HG02981 (cell line): ENCODE data around the gene FNDC3B.

Source experiments
- ATAC-seq: cut with Tn5 transposase; IDR thresholded peaks from one replicate; pipeline ENCODE4 v1.9.1; 2021; ENCODE audit warnings: mild to moderate bottlenecking, moderate library complexity; ENCODE audit not compliant: unreplicated experiment

The FNDC3B gene

GRCh38 chr3:172321035-172321434, 281.7 kb downstream of the FNDC3B start:
- ATAC-seq = no peak

- no peak for ATAC-seq
Observed at GRCh38 chr3:172323894-172324610, 284.7 kb downstream of the FNDC3B start.

GRCh38 chr3:172324611-172325203, 285.3 kb downstream of the FNDC3B start:
- ATAC-seq = no peak

- ATAC-seq = no peak
Observed at GRCh38 chr3:172325461-172325860, 286.1 kb downstream of the FNDC3B start.

GRCh38 chr3:172326993-172327392, 287.6 kb downstream of the FNDC3B start:
- no peak for ATAC-seq

DNA sequence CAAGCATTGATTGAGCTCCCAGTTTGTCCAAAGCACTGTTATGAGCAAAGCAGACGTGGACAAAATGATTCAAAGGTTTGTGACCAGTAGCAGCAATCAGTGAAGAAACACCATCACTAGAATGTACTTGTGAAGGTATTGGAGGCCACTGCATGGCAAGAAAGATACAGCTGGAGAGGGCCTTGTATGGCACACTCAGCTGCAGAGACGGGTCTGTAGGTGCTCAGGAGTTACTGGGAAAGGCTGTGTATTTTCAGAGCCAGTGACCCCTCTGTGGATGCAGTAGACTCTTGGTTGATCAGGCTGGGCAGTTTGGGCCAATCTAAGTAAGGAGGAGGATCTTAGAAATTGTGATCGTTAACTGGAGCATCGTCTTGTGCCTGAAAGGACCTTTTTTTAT, 288.9 kb downstream of the FNDC3B start:
- ATAC-seq = no peak

DNA sequence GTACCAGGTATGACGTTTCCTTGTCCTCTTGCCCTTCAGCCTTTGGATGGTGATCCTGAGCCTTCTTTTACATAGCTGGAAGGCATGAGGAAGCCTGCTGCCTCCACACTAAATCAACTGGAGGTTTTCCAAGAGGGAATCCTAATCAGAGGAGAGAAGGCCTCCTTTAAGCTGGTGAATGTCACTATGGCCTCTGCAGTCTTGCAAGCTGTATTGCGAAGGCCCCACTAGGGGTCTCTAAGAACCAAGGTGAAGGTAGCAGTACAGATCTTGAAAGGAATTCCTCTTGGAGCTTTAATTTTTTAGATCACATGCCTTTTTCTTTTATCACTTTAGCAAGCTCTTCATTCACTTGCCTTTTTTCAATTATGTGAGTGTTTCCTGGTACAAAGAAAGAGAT, 289.7 kb downstream of the FNDC3B start:
- ATAC-seq = no peak

GRCh38 chr3:172330413-172330812, 291.0 kb downstream of the FNDC3B start:
- ATAC-seq = no peak

DNA sequence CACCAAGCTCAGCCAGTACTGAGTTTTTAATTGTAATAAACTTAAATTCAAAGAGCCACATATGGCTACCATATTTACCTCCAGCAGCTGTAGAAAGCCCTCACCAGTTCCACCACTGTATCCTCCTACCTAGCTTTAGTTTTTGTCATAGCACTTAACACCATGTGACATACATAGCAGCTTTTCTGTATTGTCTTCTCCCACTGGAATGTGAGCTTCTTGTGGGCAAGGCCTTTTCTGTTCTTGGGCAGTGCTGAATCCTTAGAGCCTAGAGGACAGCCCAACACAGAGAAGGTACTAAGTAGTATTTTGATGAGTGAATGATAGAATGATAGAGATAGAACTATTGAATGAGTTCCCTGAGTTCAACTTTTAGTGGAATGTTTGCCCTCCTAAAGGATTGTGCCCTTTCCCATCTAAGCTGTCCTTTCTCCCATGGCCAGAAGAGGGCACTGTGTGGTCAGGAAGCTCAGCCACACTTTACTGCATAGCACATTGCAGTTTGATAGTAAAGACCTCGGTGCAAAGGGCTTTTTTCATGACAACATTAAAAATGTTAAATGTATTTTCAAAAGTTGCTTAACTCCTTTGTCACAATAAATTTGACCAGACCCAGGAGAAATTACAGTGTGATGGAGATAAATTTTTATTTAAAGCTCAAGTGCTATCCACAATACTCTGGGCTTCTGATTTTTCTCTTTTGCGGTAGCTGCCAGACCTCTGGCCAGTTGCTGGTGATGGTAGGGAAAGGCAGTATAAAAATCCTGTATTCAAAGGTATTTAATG, 293.1 kb downstream of the FNDC3B start:
- peak; percentile 81 for ATAC-seq

DNA sequence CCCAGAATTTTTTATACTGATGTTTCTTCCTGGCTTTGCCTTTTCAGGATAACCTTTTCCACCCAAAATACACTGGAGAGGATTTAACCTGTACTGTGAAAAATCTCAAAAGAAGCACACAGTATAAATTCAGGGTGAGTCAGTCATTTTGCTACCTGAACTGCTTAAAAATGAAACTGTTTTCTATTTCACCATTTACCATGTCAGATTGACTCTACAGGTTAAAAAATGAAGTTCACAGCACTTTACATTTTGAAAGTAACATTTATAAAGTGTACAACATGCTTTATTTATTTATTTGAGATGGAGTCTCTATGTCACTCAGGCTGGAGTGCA, 293.6 kb downstream of the FNDC3B start:
- ATAC-seq = peak; percentile 13

- no peak for ATAC-seq
Observed at GRCh38 chr3:172333692-172334457, 294.5 kb downstream of the FNDC3B start.

- no peak for ATAC-seq
Observed at GRCh38 chr3:172334671-172335207, 295.4 kb downstream of the FNDC3B start.

GRCh38 chr3:172339892-172340291, 300.5 kb downstream of the FNDC3B start:
- ATAC-seq = no peak

DNA sequence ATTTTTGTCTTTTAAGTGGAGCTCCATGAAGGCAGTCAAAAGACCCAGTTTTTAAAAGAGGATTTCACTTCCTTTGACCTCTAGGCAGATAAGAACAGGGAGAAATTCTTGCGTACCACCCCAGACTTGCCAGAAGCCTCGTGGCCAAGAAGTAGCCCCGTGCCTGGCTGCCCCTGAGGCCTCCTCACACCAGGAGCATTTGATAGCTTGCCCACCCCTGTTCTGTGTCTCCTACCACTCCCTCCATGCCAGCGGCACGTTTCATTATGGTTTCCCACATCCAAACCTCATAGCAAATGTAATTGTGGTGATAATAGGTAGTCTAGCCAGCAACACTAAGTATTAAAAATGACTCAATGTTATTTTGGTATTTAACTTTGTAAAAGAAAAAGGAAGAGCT, 301.2 kb downstream of the FNDC3B start:
- no peak for ATAC-seq

- no peak for ATAC-seq
Observed at GRCh38 chr3:172341482-172342059, 302.2 kb downstream of the FNDC3B start.

DNA sequence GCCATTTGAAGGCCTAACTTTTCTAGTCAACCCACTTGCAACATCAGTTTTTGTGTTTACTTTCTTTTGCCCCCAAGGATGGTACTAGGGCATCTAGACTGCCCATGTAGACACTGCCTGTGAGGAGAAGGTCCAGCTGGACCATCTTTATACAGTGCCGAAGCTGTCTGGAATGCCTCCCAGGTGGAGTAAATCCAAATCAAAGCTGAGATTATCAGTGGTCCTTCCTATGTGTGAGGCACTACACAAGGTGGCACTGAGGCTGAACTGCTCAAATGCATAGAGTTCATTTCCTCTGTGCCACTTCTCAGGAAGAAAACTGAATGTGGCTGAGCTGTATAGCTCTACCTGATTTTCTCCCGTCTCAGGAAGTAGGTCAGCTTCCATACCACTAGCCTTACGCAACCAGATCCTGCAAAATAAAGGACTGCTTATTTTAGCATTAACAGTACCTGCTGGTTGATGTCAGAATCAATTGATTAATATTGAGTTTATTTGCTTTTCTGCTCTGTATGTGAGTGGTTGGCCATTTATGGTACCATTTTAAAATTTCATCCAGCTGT, 302.8 kb downstream of the FNDC3B start:
- no peak for ATAC-seq

DNA sequence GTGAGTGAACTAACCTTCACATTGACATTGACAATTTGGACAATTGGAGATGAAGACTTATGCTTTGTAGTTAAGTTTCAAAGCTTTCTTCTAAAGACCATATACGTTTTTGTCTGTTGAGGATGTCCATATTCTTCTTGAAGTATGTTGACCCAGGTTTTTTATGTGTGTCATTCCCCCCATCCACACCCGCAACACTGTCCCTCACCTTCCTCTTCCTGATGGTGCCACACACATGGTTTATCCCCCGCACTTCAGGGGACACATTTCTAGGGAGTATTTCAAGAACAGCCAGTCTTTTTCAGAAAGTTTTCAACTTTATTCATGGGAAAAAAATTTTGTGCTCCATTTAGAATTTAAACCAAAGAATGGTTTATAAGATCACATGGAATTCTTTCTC, 303.7 kb downstream of the FNDC3B start:
- no peak for ATAC-seq

DNA sequence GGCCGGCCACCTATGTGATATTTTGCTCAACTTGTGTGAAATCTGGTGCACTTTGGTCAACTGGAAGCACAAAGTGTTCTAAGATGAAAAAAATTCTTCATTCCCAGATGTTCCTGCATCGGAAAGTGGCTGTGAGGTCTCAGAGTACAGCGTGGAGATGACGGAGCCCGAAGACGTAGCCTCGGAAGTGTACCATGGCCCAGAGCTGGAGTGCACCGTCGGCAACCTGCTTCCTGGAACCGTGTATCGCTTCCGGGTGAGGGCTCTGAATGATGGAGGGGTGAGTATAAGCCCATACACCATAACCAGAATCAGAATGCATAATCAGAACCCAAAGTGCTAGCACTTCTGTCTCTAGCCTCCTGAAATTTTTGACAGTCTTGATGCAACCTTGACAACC, 304.6 kb downstream of the FNDC3B start:
- no peak for ATAC-seq

- no peak for ATAC-seq
Observed at GRCh38 chr3:172346161-172346560, 306.8 kb downstream of the FNDC3B start.

DNA sequence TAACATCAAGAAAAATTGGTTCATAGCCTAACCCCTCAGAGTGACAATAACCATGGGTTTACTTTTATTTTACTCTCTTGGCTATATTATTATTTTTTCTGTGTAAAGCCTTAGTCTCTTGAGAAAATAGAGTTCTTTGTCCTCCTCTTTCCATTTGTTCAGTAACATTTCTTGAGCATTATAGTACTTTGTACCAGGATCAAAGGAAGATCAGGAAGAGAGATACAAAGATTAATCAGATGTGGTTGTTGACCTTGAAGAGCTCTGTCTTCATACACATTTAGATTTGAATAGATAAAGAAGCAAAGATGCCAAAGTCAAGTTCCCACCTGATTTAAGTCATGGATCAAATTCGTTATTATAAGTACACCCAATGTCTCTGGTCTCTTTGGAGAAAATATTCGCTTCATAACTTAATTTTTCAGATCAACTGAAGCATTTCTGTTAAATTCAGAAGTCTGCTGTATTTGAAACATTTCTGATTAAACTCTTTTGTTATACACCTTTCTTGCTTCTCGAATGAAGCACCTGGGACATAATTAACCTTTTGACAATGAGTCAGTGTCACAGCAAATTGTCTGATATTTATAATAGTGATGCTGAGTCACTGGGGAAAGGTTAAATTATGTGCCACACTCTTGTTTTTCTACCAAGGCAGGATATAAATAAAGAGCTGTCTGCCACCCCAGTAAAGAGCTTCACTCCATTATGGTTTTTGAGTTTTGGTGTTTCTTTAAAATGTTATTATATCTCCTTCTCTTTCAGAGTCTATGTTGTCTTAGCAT, 308.7 kb downstream of the FNDC3B start:
- no peak for ATAC-seq
